K562 (cell line): Measurements from ENCODE around the gene NPM1. TPM values are rescaled to one million over a fixed set of nuclear protein-coding genes. Genes with fewer than 3 reads are reported as not detected.

Experiments
- ATAC-seq: fragments of 200-7000 bp; cut with Tn5 transposase; 3 replicates; pipeline ENCODE4 v1.9.1; 2020; ENCODE audit warnings: moderate library complexity
- BruUV-seq: library from RNA; stranded (reverse); fragments of 400-500 nt; replicated peaks from 2 replicates; lab custom pipeline; 2021; lab: Mats Ljungman, UMichigan
- CTCF ChIA-PET: fragments of 300-600 bp; formaldehyde crosslinking; extraction: SDS; loops from one replicate; lab custom pipeline; 2021; ENCODE audit warnings: low intra/inter-chr PET ratio; lab: Yijun Ruan, JAX
- POLR2A ChIA-PET: fragments of 300-600, 350-650 bp; sonication (Branson Sonifier 250); formaldehyde crosslinking; extraction: SDS; loops from one replicate; lab custom pipeline; 2021; ENCODE audit warnings: antibody characterized with exemption, inconsistent platforms; lab: Yijun Ruan, JAX
- DNase-seq, 4 experiments: peaks; one replicate each; pipeline versions ENCODE4 v3.0.0 to v3.0.0-alpha.2; 2011 to 2018; ENCODE audit warnings: low spot score in 3 of 4, mixed read lengths in 3 of 4; ENCODE audit errors: extremely low read depth in 1 of 4
- FAIRE-seq: peaks from 2 replicates; lab custom pipeline; 2011; peaks lifted over from hg19 to GRCh38; lab: Jason Lieb, UNC
- H2AFZ ChIP-seq: 2 replicates; pipeline ENCODE4 v1.6.0; 2011; ENCODE audit warnings: low read depth, low read length, control low read depth, inconsistent platforms
- H3K27ac ChIP-seq: fragments of 200-600 bp; 3 replicates; pipeline ENCODE4 v1.8.0; 2011; ENCODE audit warnings: low read depth, mild to moderate bottlenecking, control low read depth, inconsistent platforms, low read length, moderate library complexity, mixed read lengths; ENCODE audit errors: extremely low read depth
- H3K27me3 ChIP-seq, 2 experiments: fragments of 300-600 bp in 1 of 2; 2 replicates in 1 of 2; 3 replicates in 1 of 2; pipeline versions ENCODE4 v1.6.0 to v1.8.0; 2011; ENCODE audit warnings: inconsistent platforms in 2 of 2, low read length in 2 of 2, mild to moderate bottlenecking in 1 of 2, mixed read lengths in 1 of 2, moderate library complexity in 1 of 2; ENCODE audit not compliant: control insufficient read depth in 2 of 2, insufficient read depth in 2 of 2
- H3K36me3 ChIP-seq: fragments of 300-600 bp; 3 replicates; pipeline ENCODE4 v1.8.0; 2011; ENCODE audit warnings: mild to moderate bottlenecking, low read length, inconsistent platforms; ENCODE audit not compliant: control insufficient read depth, insufficient read depth
- H3K4me1 ChIP-seq, 2 experiments: fragments of 200-600 bp in 1 of 2; replicated peaks in 1 of 2; 2 replicates in 1 of 2; 3 replicates in 1 of 2; pipeline versions ENCODE4 v1.5.1 to v1.8.0; 2011; ENCODE audit warnings: inconsistent platforms in 2 of 2, low read length in 2 of 2, mild to moderate bottlenecking in 1 of 2, mixed read lengths in 1 of 2, moderate library complexity in 1 of 2; ENCODE audit not compliant: control insufficient read depth in 2 of 2, insufficient read depth in 2 of 2
- H3K4me2 ChIP-seq: 2 replicates; pipeline ENCODE4 v1.6.1; 2011; ENCODE audit warnings: low read length, control low read depth, inconsistent platforms, mixed read lengths; ENCODE audit not compliant: insufficient read depth
- H3K4me3 ChIP-seq: fragments of 200-600 bp; sonication (generic), shearing (Covaris generic); 2 replicates; pipeline ENCODE4 v1.5.1; 2016; ENCODE audit warnings: control low read depth, inconsistent platforms
- H3K79me2 ChIP-seq: fragments of 200-600 bp; 3 replicates; pipeline ENCODE4 v1.8.0; 2011; ENCODE audit warnings: low read length, inconsistent platforms; ENCODE audit not compliant: control insufficient read depth, insufficient read depth
- H3K9ac ChIP-seq, 2 experiments: 2 replicates each; pipeline versions ENCODE4 v1.6.0 to v1.6.1; 2011; ENCODE audit warnings: low read depth in 2 of 2, low read length in 2 of 2, control low read depth in 1 of 2, inconsistent platforms in 1 of 2, mild to moderate bottlenecking in 1 of 2, mixed read lengths in 1 of 2; ENCODE audit not compliant: insufficient read depth in 1 of 2
- H3K9me1 ChIP-seq: one replicate; pipeline ENCODE4 v1.6.0; 2011; ENCODE audit warnings: inconsistent platforms, mild to moderate bottlenecking, low read length, moderate library complexity; ENCODE audit not compliant: control insufficient read depth, insufficient read depth
- H3K9me3 ChIP-seq: replicated peaks from 2 replicates; pipeline ENCODE4 v1.5.1; 2011; ENCODE audit warnings: low read depth, low read length, inconsistent platforms; ENCODE audit not compliant: control insufficient read depth, insufficient read depth
- H4K20me1 ChIP-seq: replicated peaks from 2 replicates; pipeline ENCODE4 v1.6.1; 2011; ENCODE audit warnings: low read length, inconsistent platforms, mixed read lengths; ENCODE audit not compliant: control insufficient read depth, insufficient read depth
- NR4A1 ChIP-seq, 2 experiments: fragments of 250-450 bp in 1 of 2; fragments of 450-650 bp in 1 of 2; sonication (Bioruptor Pico) in 1 of 2; IDR thresholded peaks; 2 replicates each; pipeline versions ENCODE4 v1.4.0 to v1.6.1; 2016 to 2020; ENCODE audit warnings: mild to moderate bottlenecking in 2 of 2, missing compliant biosample characterization in 1 of 2, missing genetic modification characterization in 1 of 2, moderate library complexity in 1 of 2
- POLR2A ChIP-seq: fragments of 450-650 bp; conservative IDR thresholded peaks from 2 replicates; pipeline ENCODE4 v1.6.1; 2016
- POLR2AphosphoS5 ChIP-seq: IDR thresholded peaks from 2 replicates; pipeline ENCODE4 v1.6.1; 2011; ENCODE audit warnings: mild to moderate bottlenecking, low read depth, low read length, moderate library complexity; ENCODE audit not compliant: control insufficient read depth, insufficient read depth
- POLR3G ChIP-seq: IDR thresholded peaks from 2 replicates; pipeline ENCODE4 v1.6.1; 2011; ENCODE audit not compliant: insufficient read length, insufficient replicate concordance; ENCODE audit errors: extremely low read depth
- SUPT5H ChIP-seq: fragments of 450-650 bp; IDR thresholded peaks from 2 replicates; pipeline ENCODE4 v1.6.1; 2016
- ZBTB2 ChIP-seq: fragments of 450-650 bp; IDR thresholded peaks from 2 replicates; pipeline ENCODE4 v1.6.1; 2016; ENCODE audit warnings: antibody characterized with exemption
- WGBS: fragments of 100-300 bp; shearing (Covaris generic); methylation state at CpG from one replicate; pipeline ENCODE4 v1.1.6; 2016; ENCODE audit warnings: low coverage, mixed read lengths; ENCODE audit not compliant: insufficient coverage; ENCODE audit errors: missing lambda C conversion rate; 5-methylcytosine and 5-hydroxymethylcytosine counted together
- in situ Hi-C: fragments of 300-500 bp; cut with MboI; formaldehyde crosslinking; loops from 4 replicates; pipeline ENCODE4 v1.15.0; 2018; ENCODE audit warnings: inconsistent platforms, mixed read lengths
- intact Hi-C: fragments of 100-400 bp; cut with micrococcal nuclease; formaldehyde crosslinking; loops from 2 replicates; pipeline ENCODE4 v1.14.2; 2022
- polyA plus RNA-seq, 8 experiments: library from polyadenylated mRNA; depleted of rRNA in 4 of 8; stranded (reverse) in 5 of 8; unstranded in 3 of 8; fragments of >200 nt; fragmentation: Nextera tagmentation in 2 of 8; fragmentation: Illumina TruSeq in 1 of 8; extraction: Ambion mirVana in 2 of 8; extraction: Trizol in 1 of 8; gene quantifications; 2 replicates each; pipeline versions ENCODE4 v1.2.1 to v1.2.3, GENCODE V29; 2011 to 2014; ENCODE audit warnings: inconsistent platforms in 1 of 8, missing spikeins in 1 of 8
- total RNA-seq, 7 experiments: library from RNA; depleted of rRNA in 6 of 7; stranded (reverse); fragments of >200 nt in 6 of 7; fragmentation: Illumina TruSeq in 2 of 7; extraction: Trizol in 2 of 7; gene quantifications; 2 replicates each; pipeline versions ENCODE4 v1.2.1 to v1.2.3, GENCODE V29; 2011 to 2021; ENCODE audit warnings: low replicate concordance in 1 of 7

Gene NPM1
- total and polyA plus RNA-seq, 9 of the 15 experiments (the other 6 are each of a cell fraction or from before 2014, with no cell fraction given), result 2,438 to 6,909 (median 5,639) TPM

- 86% methylated on average over 10 of the region's 13 CpGs for WGBS
- DNase-seq, result no peak
- Histone ChIP-seq H3K9me1 (peaks cover 4% of the 10 kb centered on the region), H3K4me2 (no peak overlapping the region), H3K4me3 (no peak overlapping the region), H3K36me3 (peaks cover 75% of the 10 kb centered on the region), H3K27me3 (no peaks in the 10 kb centered on the region), H3K27ac (no peak overlapping the region), H3K9ac (no peak overlapping the region), H4K20me1 (peaks cover 48% of the 10 kb centered on the region), H3K4me1 (peaks cover 0 to 7% of the 10 kb centered on the region in 2 experiments; a peak in 1 of 5 replicates), H3K9me3 (no peaks in the 10 kb centered on the region), H2AFZ (no peak overlapping the region), H3K79me2 (peaks cover 73% of the 10 kb centered on the region)
- TF ChIP-seq NR4A1 (CRISPR knock-in tag; IDR thresholded peaks at IDR 0.05), result no peak
- TF ChIP-seq NR4A1 (tag; IDR thresholded peaks at IDR 0.05), result no peak
- no peak for TF ChIP-seq ZBTB2
- no peak for TF ChIP-seq POLR3G
- TF ChIP-seq SUPT5H, result peak; percentile 48; the same call in 1 of the 2 replicates
- 0 out of 2 replicates have a peak, but pooled peaks have one; percentile 10 for TF ChIP-seq POLR2AphosphoS5
- peak; percentile 50; the same call in 1 of the 2 replicates for TF ChIP-seq POLR2A
- peak; percentile 4; the same call in 2 of the 3 replicates for ATAC-seq
- ChIA-PET CTCF (no interaction called here), POLR2A (no interaction called here)
- in situ Hi-C loops (no loop called here), intact Hi-C loops (no loop called here)
- no TSS peak for BruUV-seq
- no peak for FAIRE-seq
Measured at GRCh38 chr5:171401167-171401947, 13.7 kb downstream of the NPM1 start.
